ENCODE data around the gene GPRC6A. TPM values are rescaled to one million over a fixed set of nuclear protein-coding genes. Genes with fewer than 3 reads are reported as not detected.
"Not testable (repeated sequence)": the region's sequence is repeated elsewhere in the genome, so short reads cannot be mapped to it uniquely, and the experiment has no call there.

Gene GPRC6A
- total RNA-seq, 1 experiment from 2014 or later: not detected

DNA sequence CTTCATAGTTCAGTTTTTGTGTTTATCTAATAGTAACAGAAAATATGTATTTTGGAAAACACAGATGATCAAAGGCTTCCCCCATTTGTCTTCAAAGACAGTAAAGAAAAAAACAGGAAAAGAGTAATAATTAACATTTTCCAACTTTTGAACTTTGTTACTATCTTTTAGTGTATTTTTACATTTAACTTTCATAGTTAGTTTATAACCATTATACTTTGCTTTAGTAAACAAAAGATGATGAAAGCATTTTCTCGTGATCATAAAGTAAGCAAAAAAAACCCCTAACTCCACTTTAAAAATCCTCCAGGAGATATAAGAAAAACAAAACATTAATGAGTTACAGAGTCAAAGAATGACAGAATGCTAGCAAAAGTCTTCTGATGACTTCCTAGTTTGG lies 13.6 kb upstream of the GPRC6A start:
- Histone ChIP-seq H3K36me3 (ENCODE audit: insufficient read depth, low read length, poor library complexity, severe bottlenecking) (no peaks in the 10 kb centered on the region), H3K4me1 (ENCODE audit: insufficient read depth, low read length, poor library complexity, severe bottlenecking) (no peaks in the 10 kb centered on the region), H3K27ac (ENCODE audit: low read depth, low read length, poor library complexity, severe bottlenecking) (no peak overlapping the region), H3K9me3 (ENCODE audit: low read depth, low read length, poor library complexity, severe bottlenecking) (no peaks in the 10 kb centered on the region), H3K27me3 (replicated peaks; ENCODE audit: insufficient read depth, low read depth, low read length, poor library complexity) (peaks cover 4% of the 10 kb centered on the region), H3K4me3 (ENCODE audit: low read depth, low read length, poor library complexity, severe bottlenecking) (no peak overlapping the region)
- no TSS peak for BruUV-seq (replicated peaks)
- intact Hi-C loops (cut with micrococcal nuclease; ENCODE audit: unreplicated experiment): loop anchor here (10.0 kb wide), 5 partner anchors 228 to 728 kb away; partner anchors contain the start of genes RSPH4A, TRAPPC3L and TSPYL1
- no peak for TF ChIP-seq EZH2 (IDR thresholded peaks at IDR 0.05; ENCODE audit: borderline replicate concordance, low read depth, low read length, poor library complexity, severe bottlenecking)
- TF ChIP-seq, protein P1, sequence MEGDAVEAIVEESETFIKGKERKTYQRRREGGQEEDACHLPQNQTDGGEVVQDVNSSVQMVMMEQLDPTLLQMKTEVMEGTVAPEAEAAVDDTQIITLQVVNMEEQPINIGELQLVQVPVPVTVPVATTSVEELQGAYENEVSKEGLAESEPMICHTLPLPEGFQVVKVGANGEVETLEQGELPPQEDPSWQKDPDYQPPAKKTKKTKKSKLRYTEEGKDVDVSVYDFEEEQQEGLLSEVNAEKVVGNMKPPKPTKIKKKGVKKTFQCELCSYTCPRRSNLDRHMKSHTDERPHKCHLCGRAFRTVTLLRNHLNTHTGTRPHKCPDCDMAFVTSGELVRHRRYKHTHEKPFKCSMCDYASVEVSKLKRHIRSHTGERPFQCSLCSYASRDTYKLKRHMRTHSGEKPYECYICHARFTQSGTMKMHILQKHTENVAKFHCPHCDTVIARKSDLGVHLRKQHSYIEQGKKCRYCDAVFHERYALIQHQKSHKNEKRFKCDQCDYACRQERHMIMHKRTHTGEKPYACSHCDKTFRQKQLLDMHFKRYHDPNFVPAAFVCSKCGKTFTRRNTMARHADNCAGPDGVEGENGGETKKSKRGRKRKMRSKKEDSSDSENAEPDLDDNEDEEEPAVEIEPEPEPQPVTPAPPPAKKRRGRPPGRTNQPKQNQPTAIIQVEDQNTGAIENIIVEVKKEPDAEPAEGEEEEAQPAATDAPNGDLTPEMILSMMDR (conservative IDR thresholded peaks at IDR 0.05; ENCODE audit: low read depth, low read length): no peak
- CTCF ChIA-PET: no interaction called here
- DNase-seq (ENCODE audit: low spot score): no peak
- POLR2A ChIA-PET (ENCODE audit: low non-redundant PET): no interaction called here

DNA sequence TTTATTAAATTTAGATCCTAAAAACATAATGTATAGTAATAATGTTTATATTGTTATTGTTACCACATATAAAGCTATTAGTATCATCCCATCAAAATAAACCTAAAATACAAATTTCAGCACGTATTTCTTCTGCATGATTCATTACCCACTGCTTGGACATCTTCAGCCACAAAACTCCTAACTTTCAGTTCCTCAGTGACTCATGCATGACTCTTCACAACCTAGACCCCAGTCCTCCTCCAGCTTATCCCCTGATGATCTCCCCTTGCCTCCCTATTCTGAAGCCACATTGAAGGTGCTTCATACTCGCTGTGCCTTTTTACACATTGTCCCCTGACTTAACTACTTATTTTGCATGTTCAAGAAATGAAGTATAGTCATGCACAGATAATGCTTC lies 11.2 kb upstream of the GPRC6A start:
- no TSS peak for BruUV-seq (replicated peaks)
- no peak for DNase-seq (ENCODE audit: low spot score)
- ChIA-PET POLR2A (ENCODE audit: low non-redundant PET) (no interaction called here), CTCF (no interaction called here)
- no peaks in the 10 kb centered on the region for H3K4me1 ChIP-seq (ENCODE audit: insufficient read depth, low read length, poor library complexity, severe bottlenecking)
- H3K36me3 ChIP-seq (ENCODE audit: insufficient read depth, low read length, poor library complexity, severe bottlenecking): no peaks in the 10 kb centered on the region
- H3K27ac ChIP-seq (ENCODE audit: low read depth, low read length, poor library complexity, severe bottlenecking): no peak overlapping the region
- H3K9me3 ChIP-seq (ENCODE audit: low read depth, low read length, poor library complexity, severe bottlenecking): no peaks in the 10 kb centered on the region
- TF ChIP-seq, protein P1 (conservative IDR thresholded peaks at IDR 0.05; ENCODE audit: low read depth, low read length): no peak
- TF ChIP-seq EZH2 (IDR thresholded peaks at IDR 0.05; ENCODE audit: borderline replicate concordance, low read depth, low read length, poor library complexity, severe bottlenecking): no peak
- peaks cover 4% of the 10 kb centered on the region for H3K27me3 ChIP-seq (replicated peaks; ENCODE audit: insufficient read depth, low read depth, low read length, poor library complexity)
- intact Hi-C loops (cut with micrococcal nuclease; ENCODE audit: unreplicated experiment): loop anchor here (10.0 kb wide), 5 partner anchors 225 to 725 kb away; partner anchors contain the start of genes RSPH4A, TRAPPC3L and TSPYL1
- no peak overlapping the region for H3K4me3 ChIP-seq (ENCODE audit: low read depth, low read length, poor library complexity, severe bottlenecking)

DNA sequence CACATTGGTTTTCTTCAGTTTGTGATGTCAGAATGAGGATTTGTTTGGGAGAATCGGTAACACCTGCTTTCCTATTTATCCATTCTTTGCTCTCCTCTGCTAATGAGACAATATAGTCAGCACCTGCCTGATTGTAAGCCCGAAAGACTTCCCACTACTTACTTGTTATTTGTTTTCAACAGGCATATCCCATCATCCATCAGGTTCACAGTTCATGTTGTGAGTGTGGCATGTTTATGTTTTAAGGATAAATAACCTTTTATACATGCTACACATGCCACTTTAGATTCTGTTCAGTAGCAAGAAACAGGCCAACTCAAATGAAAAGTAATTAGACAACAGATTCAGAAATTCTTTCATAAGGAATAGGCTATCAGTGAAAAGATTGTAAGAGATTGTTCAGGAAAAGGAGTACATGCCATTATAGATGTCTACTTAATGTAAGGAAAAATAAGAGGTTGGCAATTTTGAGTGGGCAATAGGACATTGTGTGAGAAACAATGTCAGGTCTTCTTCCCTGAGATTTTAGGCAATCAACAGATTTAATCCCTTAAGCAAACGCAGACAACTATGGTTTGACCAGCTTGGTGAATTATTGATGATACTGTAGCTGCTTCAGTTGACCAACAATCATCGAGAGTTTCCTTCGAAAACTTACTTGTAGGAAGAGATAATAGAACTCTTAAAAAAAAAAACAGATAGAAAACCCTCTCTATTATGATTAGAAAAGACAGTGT lies 7.9 kb upstream of the GPRC6A start:
- no peaks in the 10 kb centered on the region for H3K4me1 ChIP-seq (ENCODE audit: insufficient read depth, low read length, poor library complexity, severe bottlenecking)
- no TSS peak for BruUV-seq (replicated peaks)
- peaks cover 14% of the 10 kb centered on the region for H3K27me3 ChIP-seq (replicated peaks; ENCODE audit: insufficient read depth, low read depth, low read length, poor library complexity)
- intact Hi-C loops (cut with micrococcal nuclease; ENCODE audit: unreplicated experiment): no loop called here
- TF ChIP-seq EZH2 (IDR thresholded peaks at IDR 0.05; ENCODE audit: borderline replicate concordance, low read depth, low read length, poor library complexity, severe bottlenecking): no peak
- TF ChIP-seq, protein P1 (conservative IDR thresholded peaks at IDR 0.05; ENCODE audit: low read depth, low read length): no peak
- CTCF ChIA-PET: no interaction called here
- H3K36me3 ChIP-seq (ENCODE audit: insufficient read depth, low read length, poor library complexity, severe bottlenecking): no peaks in the 10 kb centered on the region
- POLR2A ChIA-PET (ENCODE audit: low non-redundant PET): no interaction called here
- H3K27ac ChIP-seq (ENCODE audit: low read depth, low read length, poor library complexity, severe bottlenecking): no peak overlapping the region
- no peaks in the 10 kb centered on the region for H3K9me3 ChIP-seq (ENCODE audit: low read depth, low read length, poor library complexity, severe bottlenecking)
- DNase-seq (ENCODE audit: low spot score): no peak
- no peak overlapping the region for H3K4me3 ChIP-seq (ENCODE audit: low read depth, low read length, poor library complexity, severe bottlenecking)

DNA sequence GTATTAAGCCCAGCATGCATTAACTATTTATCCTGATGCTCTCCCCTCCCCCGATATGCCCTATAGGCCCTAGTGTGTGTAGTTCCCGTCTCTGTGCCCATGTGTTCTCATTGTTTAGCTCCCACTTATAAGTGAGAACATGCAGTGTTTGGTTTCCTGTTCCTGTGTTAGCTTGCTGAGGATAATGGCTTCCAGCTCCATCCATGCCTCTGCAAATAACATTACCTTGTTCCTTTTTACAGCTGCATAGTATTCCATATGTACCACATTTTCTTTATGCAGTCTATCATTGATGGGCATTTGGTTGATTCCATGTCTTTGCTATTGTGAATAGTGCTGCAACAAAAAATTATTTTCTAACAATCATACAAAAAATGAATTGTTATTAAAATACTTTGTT lies 5.6 kb upstream of the GPRC6A start:
- DNase-seq (ENCODE audit: low spot score); POLR2A ChIA-PET (ENCODE audit: low non-redundant PET); H3K4me3 ChIP-seq (ENCODE audit: low read depth, low read length, poor library complexity, severe bottlenecking); H3K9me3 ChIP-seq (ENCODE audit: low read depth, low read length, poor library complexity, severe bottlenecking); CTCF ChIA-PET; H3K27ac ChIP-seq (ENCODE audit: low read depth, low read length, poor library complexity, severe bottlenecking); BruUV-seq (replicated peaks); H3K36me3 ChIP-seq (ENCODE audit: insufficient read depth, low read length, poor library complexity, severe bottlenecking); intact Hi-C loops (cut with micrococcal nuclease; ENCODE audit: unreplicated experiment); H3K4me1 ChIP-seq (ENCODE audit: insufficient read depth, low read length, poor library complexity, severe bottlenecking): not testable (repeated sequence)
- H3K27me3 ChIP-seq (replicated peaks; ENCODE audit: insufficient read depth, low read depth, low read length, poor library complexity): peaks cover 15% of the 10 kb centered on the region

All from A673 (cell line).